Ishikawa (cell line): ENCODE measurements around the gene TP53TG5.

Source experiments
- CEBPB ChIP-seq: IDR thresholded peaks from 2 replicates; pipeline ENCODE4 v1.6.1; 2012
- CREB1 ChIP-seq: IDR thresholded peaks from 2 replicates; pipeline ENCODE4 v1.6.1; 2012; ENCODE audit warnings: low read depth
- EGR1 ChIP-seq: IDR thresholded peaks from 2 replicates; pipeline ENCODE4 v1.6.1; 2012
- EP300 ChIP-seq: IDR thresholded peaks from 2 replicates; pipeline ENCODE4 v1.6.1; 2012; ENCODE audit warnings: borderline replicate concordance
- FOXM1 ChIP-seq: IDR thresholded peaks from 2 replicates; pipeline ENCODE4 v1.6.1; 2012; ENCODE audit warnings: low read depth, borderline replicate concordance
- NFIC ChIP-seq: IDR thresholded peaks from 2 replicates; pipeline ENCODE4 v1.6.1; 2012
- RAD21 ChIP-seq: IDR thresholded peaks from 2 replicates; pipeline ENCODE4 v1.6.1; 2012; ENCODE audit warnings: low read depth
- REST ChIP-seq: IDR thresholded peaks from 2 replicates; pipeline ENCODE4 v1.6.1; 2012; ENCODE audit warnings: low read depth, mild to moderate bottlenecking
- TAF1 ChIP-seq: IDR thresholded peaks from 2 replicates; pipeline ENCODE4 v1.6.1; 2012; ENCODE audit warnings: low read depth, mild to moderate bottlenecking
- TCF12 ChIP-seq: IDR thresholded peaks from 2 replicates; pipeline ENCODE4 v1.6.1; 2012; ENCODE audit warnings: low read depth
- TEAD4 ChIP-seq: IDR thresholded peaks from 2 replicates; pipeline ENCODE4 v1.6.1; 2012
- YY1 ChIP-seq: IDR thresholded peaks from 2 replicates; pipeline ENCODE4 v1.6.1; 2012; ENCODE audit warnings: low read depth
- ZBTB7A ChIP-seq: IDR thresholded peaks from 2 replicates; pipeline ENCODE4 v1.6.1; 2012; ENCODE audit warnings: low read depth
- TF ChIP-seq, protein P1 (sequence below): IDR thresholded peaks from 2 replicates; pipeline ENCODE4 v1.6.1; 2012
- TF ChIP-seq, protein P2 (sequence below): IDR thresholded peaks from 2 replicates; pipeline ENCODE4 v1.6.1; 2012

The TP53TG5 gene

DNA sequence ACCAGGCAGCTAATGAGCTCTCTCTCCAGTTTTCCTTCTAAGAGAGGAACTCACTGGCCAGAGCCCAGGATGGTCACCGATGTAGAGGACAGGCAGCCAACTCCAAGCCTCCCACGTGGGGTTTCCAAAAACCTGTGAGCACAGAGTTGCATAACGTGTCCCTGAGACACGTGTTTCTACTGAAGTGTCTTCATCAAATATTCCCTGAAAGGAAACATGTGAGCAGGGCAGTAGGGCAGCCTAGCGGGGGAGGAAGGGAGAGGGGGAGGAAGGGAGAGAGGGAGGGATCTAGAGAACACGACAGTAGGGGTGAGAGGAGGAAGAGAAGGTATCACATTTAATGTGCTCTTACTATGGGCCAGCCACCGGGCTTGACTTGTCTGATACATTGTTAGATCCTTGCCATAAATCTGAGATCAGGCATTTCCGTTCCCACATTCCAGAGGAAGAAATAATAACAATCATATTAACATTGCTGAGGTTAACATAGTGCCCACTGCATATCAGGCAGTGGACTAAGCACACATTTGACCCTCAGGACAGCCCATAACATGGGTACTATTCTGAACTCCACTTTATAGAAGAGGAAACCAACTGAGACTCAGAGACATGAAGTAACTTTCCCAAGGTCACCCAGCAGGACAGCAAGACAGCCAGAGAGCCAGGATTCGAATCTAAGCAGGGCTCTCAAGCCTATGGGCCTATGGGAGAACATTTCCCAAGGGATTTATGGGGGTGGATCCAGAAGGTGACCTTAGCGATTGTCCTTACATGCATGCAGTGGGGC is 19.6 kb downstream of the TP53TG5 start:
- TF ChIP-seq TEAD4 (no peak), YY1 (no peak), CREB1 (no peak), REST (no peak), FOXM1 (no peak), TAF1 (no peak), EP300 (no peak), EGR1 (no peak), CEBPB (no peak), RAD21 (no peak), NFIC (no peak)
- TF ChIP-seq, protein P1, sequence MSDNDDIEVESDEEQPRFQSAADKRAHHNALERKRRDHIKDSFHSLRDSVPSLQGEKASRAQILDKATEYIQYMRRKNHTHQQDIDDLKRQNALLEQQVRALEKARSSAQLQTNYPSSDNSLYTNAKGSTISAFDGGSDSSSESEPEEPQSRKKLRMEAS: no peak
- TF ChIP-seq, protein P2, sequence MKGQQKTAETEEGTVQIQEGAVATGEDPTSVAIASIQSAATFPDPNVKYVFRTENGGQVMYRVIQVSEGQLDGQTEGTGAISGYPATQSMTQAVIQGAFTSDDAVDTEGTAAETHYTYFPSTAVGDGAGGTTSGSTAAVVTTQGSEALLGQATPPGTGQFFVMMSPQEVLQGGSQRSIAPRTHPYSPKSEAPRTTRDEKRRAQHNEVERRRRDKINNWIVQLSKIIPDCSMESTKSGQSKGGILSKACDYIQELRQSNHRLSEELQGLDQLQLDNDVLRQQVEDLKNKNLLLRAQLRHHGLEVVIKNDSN: no peak

DNA sequence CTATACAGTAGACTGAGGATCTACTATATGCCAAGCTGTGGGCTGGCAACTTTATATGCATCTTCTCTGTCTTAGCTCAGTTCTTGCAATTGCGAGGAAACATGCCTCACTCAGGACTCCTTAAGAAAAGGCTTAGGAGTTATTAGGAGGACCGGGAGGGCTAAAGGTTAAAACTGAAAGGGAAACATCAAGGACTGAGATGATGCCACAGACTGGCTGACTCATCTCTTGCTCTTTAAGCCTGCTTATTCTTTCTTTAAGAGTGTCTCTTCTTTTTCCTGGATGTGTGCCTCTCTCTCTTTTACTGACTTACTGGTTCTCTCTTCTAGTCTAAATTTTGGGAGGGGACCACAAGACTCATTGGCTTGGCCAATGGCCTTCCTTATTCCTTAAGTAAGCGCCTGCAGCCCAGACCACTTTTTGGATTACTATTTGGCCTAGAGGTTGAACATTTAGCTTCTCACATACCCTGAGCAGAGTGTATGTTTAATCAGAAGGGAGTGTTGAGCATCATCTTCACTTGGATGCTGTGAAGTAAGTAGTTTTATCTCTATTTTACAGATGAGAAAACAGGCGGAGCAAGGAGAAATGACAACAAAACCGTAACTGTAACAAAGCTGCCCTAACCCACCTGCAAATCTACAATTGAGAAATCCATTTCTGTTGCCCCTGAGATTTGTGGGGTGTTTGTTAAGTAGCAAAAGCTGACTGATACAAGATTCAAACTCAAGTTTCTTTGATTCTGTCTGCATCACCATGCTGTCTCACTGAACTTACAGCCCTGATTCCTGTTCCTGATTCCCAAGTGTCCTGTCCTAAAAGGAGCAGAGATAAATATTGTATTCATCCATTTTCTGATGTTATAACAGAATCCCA is 22.7 kb downstream of the TP53TG5 start:
- TF ChIP-seq CEBPB (no peak), EGR1 (no peak)

GRCh38 chr20:45354423-45355208 is 23.5 kb downstream of the TP53TG5 start:
- TF ChIP-seq CREB1: no peak
- TF ChIP-seq RAD21: no peak
- no peak for TF ChIP-seq TCF12
- TF ChIP-seq EGR1: no peak
- TF ChIP-seq EP300: no peak

GRCh38 chr20:45353746-45354145 is 24.4 kb downstream of the TP53TG5 start:
- TF ChIP-seq CEBPB (no peak), YY1 (no peak), EGR1 (no peak), TCF12 (no peak), REST (no peak), TAF1 (no peak), TEAD4 (no peak), FOXM1 (no peak), NFIC (no peak), CREB1 (no peak), EP300 (no peak)
- TF ChIP-seq, protein P2: no peak
- TF ChIP-seq, protein P1: no peak

GRCh38 chr20:45352729-45353128 is 25.4 kb downstream of the TP53TG5 start:
- no peak for TF ChIP-seq ZBTB7A
- TF ChIP-seq, protein P2: no peak
- TF ChIP-seq, protein P1: no peak
- TF ChIP-seq NFIC: no peak
- no peak for TF ChIP-seq TEAD4
- no peak for TF ChIP-seq TCF12
- TF ChIP-seq REST: no peak
- TF ChIP-seq FOXM1: no peak
- no peak for TF ChIP-seq YY1
